Mesendoderm (in vitro differentiated cells): ENCODE measurements around the gene NAA38.
"Not testable (repeated sequence)": the region's sequence is repeated elsewhere in the genome, so short reads cannot be mapped to it uniquely, and the experiment has no call there.

ENCODE experiments used
- DNase-seq: peaks from one replicate; pipeline ENCODE4 v3.0.0; 2013
- H2AK5ac ChIP-seq: 2 replicates; pipeline ENCODE4 v1.6.1; 2013; ENCODE audit warnings: low read length, inconsistent platforms
- H2BK120ac ChIP-seq: 2 replicates; pipeline ENCODE4 v1.6.1; 2013; ENCODE audit warnings: low read depth, mild to moderate bottlenecking, low read length, moderate library complexity, mixed read lengths
- H2BK15ac ChIP-seq: replicated peaks from 2 replicates; pipeline ENCODE4 v1.6.1; 2013; ENCODE audit warnings: low read depth, mild to moderate bottlenecking, moderate library complexity
- H2BK5ac ChIP-seq: 2 replicates; pipeline ENCODE4 v1.6.1; 2013; ENCODE audit warnings: low read length, inconsistent platforms
- H3K18ac ChIP-seq: 2 replicates; pipeline ENCODE4 v1.6.1; 2013; ENCODE audit warnings: mild to moderate bottlenecking, low read length, mixed read lengths
- H3K23ac ChIP-seq: one replicate; pipeline ENCODE4 v1.6.1; 2013; ENCODE audit warnings: low read length
- H3K27ac ChIP-seq: 2 replicates; pipeline ENCODE4 v1.5.1; 2013; ENCODE audit warnings: low read depth, mild to moderate bottlenecking, inconsistent platforms, low read length, moderate library complexity
- H3K27me3 ChIP-seq: 2 replicates; pipeline ENCODE4 v1.6.1; 2013; ENCODE audit warnings: low read length, control low read depth, mild to moderate bottlenecking, inconsistent platforms; ENCODE audit not compliant: insufficient read depth, poor library complexity
- H3K36me3 ChIP-seq: 2 replicates; pipeline ENCODE4 v1.6.1; 2013; ENCODE audit warnings: low read length, inconsistent platforms; ENCODE audit not compliant: control insufficient read depth, insufficient read depth
- H3K4ac ChIP-seq: one replicate; pipeline ENCODE4 v1.6.1; 2013; ENCODE audit warnings: low read depth, mild to moderate bottlenecking, low read length, moderate library complexity
- H3K4me1 ChIP-seq: 2 replicates; pipeline ENCODE4 v1.6.1; 2013; ENCODE audit warnings: low read depth, low read length, inconsistent platforms; ENCODE audit not compliant: control insufficient read depth
- H3K4me2 ChIP-seq: 2 replicates; pipeline ENCODE4 v1.6.1; 2013; ENCODE audit warnings: low read length
- H3K4me3 ChIP-seq: 2 replicates; pipeline ENCODE4 v1.5.1; 2013; ENCODE audit warnings: mild to moderate bottlenecking, low read length
- H3K56ac ChIP-seq: one replicate; pipeline ENCODE4 v1.6.1; 2013; ENCODE audit warnings: low read length
- H3K79me1 ChIP-seq: 2 replicates; pipeline ENCODE4 v1.6.1; 2013; ENCODE audit warnings: low read length, inconsistent platforms
- H3K79me2 ChIP-seq: 2 replicates; pipeline ENCODE4 v1.6.1; 2013; ENCODE audit warnings: mild to moderate bottlenecking, low read length; ENCODE audit not compliant: control insufficient read depth, insufficient read depth
- H3K9ac ChIP-seq: 2 replicates; pipeline ENCODE4 v1.6.1; 2013; ENCODE audit warnings: low read length, inconsistent platforms
- H4K5ac ChIP-seq: one replicate; pipeline ENCODE4 v1.6.1; 2013; ENCODE audit warnings: low read length
- H4K8ac ChIP-seq: one replicate; pipeline ENCODE4 v1.6.1; 2013; ENCODE audit warnings: low read depth, mild to moderate bottlenecking, control low read depth, low read length, moderate library complexity
- WGBS: extraction: QIAGEN DNeasy Blood & Tissue Kit; methylation state at CpG from one replicate; pipeline ENCODE4 v1.1.7; 2013; ENCODE audit warnings: low lambda C conversion rate, missing lambda C conversion rate; ENCODE audit not compliant: insufficient coverage; ENCODE audit errors: extremely low coverage; 5-methylcytosine and 5-hydroxymethylcytosine counted together

NAA38 gene

DNA sequence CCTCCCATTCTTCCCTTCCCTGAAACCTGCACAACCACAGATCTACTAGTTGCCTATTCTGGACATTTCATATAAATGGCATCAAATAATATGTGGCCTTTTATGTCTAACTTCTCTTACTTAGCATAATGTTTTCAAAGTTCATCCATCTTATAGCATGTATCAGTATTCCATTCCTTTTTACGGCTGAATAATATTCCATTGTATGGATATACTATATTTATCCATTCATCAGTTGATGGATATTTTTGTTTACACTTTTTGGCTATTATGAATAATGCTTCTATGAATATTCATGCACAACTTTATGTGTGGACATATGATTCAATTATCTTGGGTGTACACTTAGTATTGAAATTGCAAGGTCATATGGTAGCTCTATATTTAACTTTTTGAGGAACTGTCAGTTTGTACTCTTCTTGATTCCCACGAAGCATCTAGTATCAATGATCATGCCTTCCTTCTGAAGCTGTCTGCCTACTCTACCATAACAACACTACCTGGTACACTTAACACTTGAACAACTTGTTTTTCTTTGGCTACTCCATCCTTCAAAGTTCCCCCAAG is 18.5 kb upstream of the NAA38 start:
- Histone ChIP-seq H4K8ac (no peak overlapping the region), H2AK5ac (no peak overlapping the region), H4K5ac (no peak overlapping the region), H3K27me3 (no peaks in the 10 kb centered on the region), H3K56ac (no peak overlapping the region), H3K9ac (no peak overlapping the region), H2BK15ac (no peak overlapping the region), H2BK120ac (no peak overlapping the region), H3K18ac (no peak overlapping the region), H3K4me2 (no peak overlapping the region), H3K4ac (no peak overlapping the region), H2BK5ac (no peak overlapping the region), H3K36me3 (peaks cover 9% of the 10 kb centered on the region), H3K23ac (no peak overlapping the region), H3K27ac (no peak overlapping the region), H3K4me3 (no peak overlapping the region), H3K4me1 (no peaks in the 10 kb centered on the region), H3K79me2 (no peaks in the 10 kb centered on the region), H3K79me1 (peaks cover 1% of the 10 kb centered on the region)
- WGBS, result no CpG with 5 or more reads among the region's 2 CpGs
- DNase-seq, result no peak

DNA sequence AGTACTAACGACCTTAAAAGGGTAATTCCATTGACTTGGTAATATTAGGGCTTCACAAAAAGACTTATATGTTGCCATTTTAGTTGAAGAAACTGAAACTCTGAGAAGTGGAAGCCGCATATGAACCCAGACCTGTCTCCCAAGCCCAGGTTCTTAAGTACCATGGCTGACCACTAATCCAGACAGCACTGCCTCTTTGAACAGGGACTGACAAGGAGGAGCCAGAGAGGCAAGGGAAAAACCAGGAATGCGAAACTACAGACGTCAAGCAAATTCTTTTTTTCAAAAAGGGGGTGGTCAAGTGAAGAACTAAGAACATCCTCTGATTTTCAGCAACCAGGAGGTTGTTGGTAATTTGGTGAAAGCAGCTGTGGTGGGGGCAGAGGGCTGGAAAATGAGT is 15.7 kb upstream of the NAA38 start:
- H3K4me1 ChIP-seq, result no peaks in the 10 kb centered on the region
- no peak overlapping the region for H3K4me2 ChIP-seq
- H3K36me3 ChIP-seq, result peaks cover 2% of the 10 kb centered on the region
- no peak overlapping the region for H3K27ac ChIP-seq
- no peak for DNase-seq
- H3K18ac ChIP-seq, result no peak overlapping the region
- WGBS, result no CpG with 5 or more reads among the region's 4 CpGs
- no peak overlapping the region for H2BK120ac ChIP-seq
- no peaks in the 10 kb centered on the region for H3K27me3 ChIP-seq
- no peak overlapping the region for H3K56ac ChIP-seq
- H3K23ac ChIP-seq, result no peak overlapping the region
- no peaks in the 10 kb centered on the region for H3K79me1 ChIP-seq
- H3K9ac ChIP-seq, result no peak overlapping the region
- H4K8ac ChIP-seq, result no peak overlapping the region
- no peak overlapping the region for H2BK5ac ChIP-seq
- no peak overlapping the region for H2AK5ac ChIP-seq
- H3K4ac ChIP-seq, result no peak overlapping the region
- H4K5ac ChIP-seq, result no peak overlapping the region
- H3K4me3 ChIP-seq, result no peak overlapping the region
- H2BK15ac ChIP-seq, result no peak overlapping the region
- no peaks in the 10 kb centered on the region for H3K79me2 ChIP-seq

DNA sequence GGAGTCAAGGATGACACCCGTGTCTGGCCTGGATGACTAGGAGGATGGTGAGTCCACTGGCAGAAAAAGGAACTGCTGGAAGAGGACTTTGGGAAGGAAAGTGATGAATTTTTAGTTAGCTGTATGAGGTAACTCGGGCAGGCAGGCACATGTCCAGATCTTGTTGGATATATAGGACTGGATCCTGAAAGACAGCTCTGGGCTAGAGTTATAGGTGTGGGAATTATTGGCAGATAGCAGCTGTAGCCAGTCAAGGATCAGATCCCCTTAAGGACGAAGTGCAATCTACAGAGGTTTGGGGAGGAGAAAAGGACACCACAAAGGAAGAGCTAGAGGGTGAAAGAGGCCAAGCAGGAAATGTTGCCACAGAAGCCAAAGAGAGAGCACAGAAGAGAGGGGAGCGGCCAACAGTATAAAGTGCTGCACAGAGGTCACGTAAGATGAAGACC is 10.5 kb upstream of the NAA38 start:
- Histone ChIP-seq H3K27me3 (no peaks in the 10 kb centered on the region), H3K79me1 (no peaks in the 10 kb centered on the region), H3K4me1 (no peaks in the 10 kb centered on the region), H3K4me2 (no peak overlapping the region), H3K9ac (no peak overlapping the region), H3K4ac (no peak overlapping the region), H4K8ac (no peak overlapping the region), H3K36me3 (peaks cover 2% of the 10 kb centered on the region), H3K27ac (no peak overlapping the region), H3K4me3 (no peak overlapping the region), H4K5ac (no peak overlapping the region), H2BK5ac (no peak overlapping the region), H3K56ac (no peak overlapping the region), H2BK120ac (no peak overlapping the region), H2AK5ac (no peak overlapping the region), H3K23ac (no peak overlapping the region), H3K79me2 (no peaks in the 10 kb centered on the region), H2BK15ac (no peak overlapping the region), H3K18ac (no peak overlapping the region)
- DNase-seq, result no peak
- WGBS, result no CpG with 5 or more reads among the region's 5 CpGs

DNA sequence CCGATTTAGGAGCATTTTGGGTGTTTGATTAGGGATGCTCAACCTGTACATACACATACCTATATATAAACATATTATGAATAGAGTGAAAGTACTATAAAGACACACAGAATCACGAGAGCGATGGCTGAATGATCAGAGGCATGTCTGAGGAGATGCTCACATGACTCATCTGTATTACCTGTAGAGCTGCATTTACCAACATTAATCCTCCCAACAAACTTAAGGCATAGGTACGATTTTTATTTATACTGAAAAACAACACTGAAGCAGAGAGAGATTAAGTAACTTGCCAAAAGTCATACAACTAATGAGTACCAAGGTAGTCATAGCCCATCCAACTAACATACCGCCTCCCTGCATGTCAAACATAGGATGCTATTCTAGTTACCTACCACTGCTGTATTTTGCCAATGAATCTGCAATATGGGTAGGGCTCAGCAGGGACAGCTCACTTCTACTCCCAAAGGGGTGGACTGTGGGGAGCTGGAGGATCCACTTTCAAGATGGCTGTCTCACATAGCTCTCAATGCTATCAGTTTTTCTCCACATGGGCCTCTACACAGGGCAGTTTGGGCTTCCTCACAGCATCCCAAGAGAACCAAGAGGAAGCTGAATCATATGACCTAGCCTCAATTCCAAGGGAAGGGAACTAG is 7.8 kb upstream of the NAA38 start:
- no CpG with 5 or more reads among the region's 5 CpGs for WGBS
- no peak overlapping the region for H4K5ac ChIP-seq
- H2BK15ac ChIP-seq, result no peak overlapping the region
- H3K27ac ChIP-seq, result no peak overlapping the region
- no peaks in the 10 kb centered on the region for H3K27me3 ChIP-seq
- no peak overlapping the region for H4K8ac ChIP-seq
- no peaks in the 10 kb centered on the region for H3K79me2 ChIP-seq
- no peak for DNase-seq
- H3K4me2 ChIP-seq, result no peak overlapping the region
- H2BK120ac ChIP-seq, result no peak overlapping the region
- no peak overlapping the region for H3K18ac ChIP-seq
- H3K79me1 ChIP-seq, result no peaks in the 10 kb centered on the region
- H3K36me3 ChIP-seq, result no peaks in the 10 kb centered on the region
- H2BK5ac ChIP-seq, result no peak overlapping the region
- H3K9ac ChIP-seq, result no peak overlapping the region
- H3K23ac ChIP-seq, result no peak overlapping the region
- H2AK5ac ChIP-seq, result no peak overlapping the region
- no peaks in the 10 kb centered on the region for H3K4me1 ChIP-seq
- H3K56ac ChIP-seq, result no peak overlapping the region
- no peak overlapping the region for H3K4me3 ChIP-seq
- H3K4ac ChIP-seq, result no peak overlapping the region

DNA sequence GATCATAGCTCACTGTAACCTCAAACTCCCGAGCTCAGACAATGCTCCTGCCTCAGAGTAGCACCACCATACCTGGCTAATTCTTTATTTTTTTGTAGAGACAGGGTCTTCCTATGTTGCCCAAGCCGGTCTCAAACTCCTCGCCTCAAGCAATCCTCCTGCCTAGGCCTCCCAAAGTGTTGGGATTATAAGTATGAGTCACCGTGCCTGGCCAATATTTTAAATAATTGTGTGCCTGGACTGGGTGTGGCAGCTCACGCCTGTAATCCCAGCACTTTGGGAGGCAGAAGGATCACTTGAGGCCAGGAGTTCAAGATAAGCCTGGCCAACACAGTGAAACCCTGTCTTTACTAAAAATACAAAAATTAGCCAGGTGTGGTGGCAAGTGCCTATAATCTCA is 7.0 kb upstream of the NAA38 start:
- H3K18ac ChIP-seq, H3K9ac ChIP-seq, H4K8ac ChIP-seq, H3K27ac ChIP-seq, H2BK120ac ChIP-seq, H3K23ac ChIP-seq, H3K4ac ChIP-seq, H2BK15ac ChIP-seq, DNase-seq, H3K79me1 ChIP-seq, H3K36me3 ChIP-seq, H3K27me3 ChIP-seq, H3K4me1 ChIP-seq, H2BK5ac ChIP-seq, H2AK5ac ChIP-seq, H3K4me3 ChIP-seq, H3K79me2 ChIP-seq, H3K4me2 ChIP-seq, H4K5ac ChIP-seq, H3K56ac ChIP-seq: not testable (repeated sequence)
- WGBS, result no CpG with 5 or more reads among the region's 5 CpGs
